GM23338 (cell line): ENCODE measurements around the gene PHC2. TPM values are rescaled to one million over a fixed set of nuclear protein-coding genes. Genes with fewer than 3 reads are reported as not detected.

ENCODE experiments used
- ATAC-seq: fragments of 200-7000 bp; cut with Tn5 transposase; 3 replicates; pipeline ENCODE4 v1.9.1; 2020
- DNase-seq: peaks from one replicate; pipeline ENCODE4 v3.0.0-alpha.2; 2015; ENCODE audit warnings: low spot score
- H2AFZ ChIP-seq: fragments of 200-600 bp; sonication (generic); 2 replicates; pipeline ENCODE4 v1.8.0; 2016; ENCODE audit warnings: antibody characterized with exemption, mild to moderate bottlenecking, moderate library complexity
- H3F3A ChIP-seq: fragments of 200-600 bp; sonication (generic); replicated peaks from 2 replicates; pipeline ENCODE4 v1.8.0; 2017; ENCODE audit warnings: antibody characterized with exemption, mixed run types, low read depth
- H3K27ac ChIP-seq: fragments of 200-600 bp; sonication (generic); 2 replicates; pipeline ENCODE4 v1.6.1; 2016; ENCODE audit warnings: low read depth
- H3K27me3 ChIP-seq: fragments of 200-600 bp; sonication (generic); 2 replicates; pipeline ENCODE4 v1.8.0; 2016; ENCODE audit warnings: mild to moderate bottlenecking, mixed run types, moderate library complexity; ENCODE audit not compliant: insufficient read depth
- H3K36me3 ChIP-seq: fragments of 200-600 bp; sonication (generic); 2 replicates; pipeline ENCODE4 v1.8.0; 2016; ENCODE audit warnings: mild to moderate bottlenecking; ENCODE audit not compliant: insufficient read depth
- H3K4me1 ChIP-seq: fragments of 200-600 bp; sonication (generic); 2 replicates; pipeline ENCODE4 v1.8.0; 2016; ENCODE audit warnings: mild to moderate bottlenecking, moderate library complexity; ENCODE audit not compliant: insufficient read depth
- H3K4me2 ChIP-seq: fragments of 200-600 bp; sonication (generic); 2 replicates; pipeline ENCODE4 v1.7.1; 2017; ENCODE audit warnings: mixed run types
- H3K4me3 ChIP-seq: fragments of 200-600 bp; sonication (generic); 2 replicates; pipeline ENCODE4 v1.6.1; 2016; ENCODE audit warnings: mixed run types
- H3K79me2 ChIP-seq: fragments of 200-600 bp; sonication (generic); replicated peaks from 2 replicates; pipeline ENCODE4 v1.8.0; 2017; ENCODE audit warnings: mild to moderate bottlenecking; ENCODE audit not compliant: insufficient read depth
- H3K9me2 ChIP-seq: fragments of 200-600 bp; sonication (generic); 2 replicates; pipeline ENCODE4 v1.8.0; 2017; ENCODE audit not compliant: insufficient read depth
- H4K20me1 ChIP-seq: fragments of 200-600 bp; sonication (generic); replicated peaks from 2 replicates; pipeline ENCODE4 v1.8.0; 2017; ENCODE audit warnings: mild to moderate bottlenecking; ENCODE audit not compliant: insufficient read depth
- H3K27ac Mint-ChIP-seq: 2 replicates; pipeline ENCODE4 v1.8.0; 2020; ENCODE audit warnings: inconsistent platforms, mild to moderate bottlenecking, moderate library complexity, mixed read lengths
- H3K27me3 Mint-ChIP-seq: 3 replicates; pipeline ENCODE4 v1.8.0; 2022; ENCODE audit warnings: low read depth, mild to moderate bottlenecking, moderate library complexity, mixed read lengths, inconsistent platforms; ENCODE audit not compliant: insufficient read depth, poor library complexity
- H3K36me3 Mint-ChIP-seq: 3 replicates; pipeline ENCODE4 v1.8.0; 2021; ENCODE audit warnings: low read depth, mild to moderate bottlenecking, inconsistent platforms, moderate library complexity, mixed read lengths
- H3K4me1 Mint-ChIP-seq: 3 replicates; pipeline ENCODE4 v1.8.0; 2020; ENCODE audit warnings: mild to moderate bottlenecking, inconsistent platforms, mixed read lengths
- H3K4me3 Mint-ChIP-seq: 3 replicates; pipeline ENCODE4 v1.8.0; 2021; ENCODE audit warnings: moderate library complexity, mild to moderate bottlenecking, inconsistent platforms, mixed read lengths
- H3K9me3 Mint-ChIP-seq: 3 replicates; pipeline ENCODE4 v1.8.0; 2020; ENCODE audit warnings: moderate library complexity, mild to moderate bottlenecking, inconsistent platforms, mixed read lengths
- CREB1 ChIP-seq: fragments of 250-450 bp; sonication (Bioruptor Pico); IDR thresholded peaks from 2 replicates; pipeline ENCODE4 v1.5.0; 2020; ENCODE audit warnings: low read depth, mild to moderate bottlenecking, moderate library complexity
- EZH2 ChIP-seq: fragments of 200-600 bp; sonication (generic); IDR thresholded peaks from one replicate; pipeline ENCODE4 v1.8.0; 2017; ENCODE audit warnings: antibody characterized with exemption, mild to moderate bottlenecking, low read depth; ENCODE audit not compliant: unreplicated experiment
- EZH2phosphoT487 ChIP-seq: fragments of 200-600 bp; sonication (generic); IDR thresholded peaks from one replicate; pipeline ENCODE4 v1.8.1; 2018; ENCODE audit warnings: antibody characterized with exemption; ENCODE audit not compliant: unreplicated experiment
- JUNB ChIP-seq: IDR thresholded peaks from one replicate; pipeline ENCODE4 v1.6.1; 2016; ENCODE audit warnings: antibody characterized with exemption; ENCODE audit not compliant: unreplicated experiment
- NANOG ChIP-seq: IDR thresholded peaks from 2 replicates; pipeline ENCODE4 v1.6.1; 2016; ENCODE audit warnings: antibody characterized with exemption, borderline replicate concordance
- POLR2AphosphoS5 ChIP-seq: IDR thresholded peaks from 2 replicates; pipeline ENCODE4 v1.6.1; 2016; ENCODE audit warnings: antibody characterized with exemption, low read depth
- STAT1 ChIP-seq: IDR thresholded peaks from one replicate; pipeline ENCODE4 v1.6.1; 2016; ENCODE audit warnings: antibody characterized with exemption; ENCODE audit not compliant: unreplicated experiment
- ZNF114 ChIP-seq: fragments of 250-450 bp; sonication (Bioruptor Pico); IDR thresholded peaks from 2 replicates; pipeline ENCODE4 v1.5.0; 2020; ENCODE audit warnings: mild to moderate bottlenecking, moderate library complexity
- ZNF331 ChIP-seq: fragments of 250-450 bp; sonication (Bioruptor Pico); IDR thresholded peaks from 2 replicates; pipeline ENCODE4 v1.5.0; 2020; ENCODE audit warnings: low read depth, mild to moderate bottlenecking, moderate library complexity
- polyA plus RNA-seq: library from polyadenylated mRNA; unstranded; fragments of >200 nt; fragmentation: Nextera tagmentation; extraction: Ambion mirVana; gene quantifications from 2 replicates; pipeline ENCODE4 v1.2.1, GENCODE V29; 2016
- total RNA-seq: library from RNA; depleted of rRNA; stranded (reverse); fragments of >200 nt; shearing (Covaris generic); gene quantifications from 2 replicates; pipeline ENCODE4 v1.2.3, GENCODE V29; 2014
- TF ChIP-seq, protein P1 (sequence below): IDR thresholded peaks from 2 replicates; pipeline ENCODE4 v1.6.1; 2016; ENCODE audit warnings: antibody characterized with exemption
- TF ChIP-seq, protein P2 (sequence below): fragments of 250-450 bp; sonication (Bioruptor Pico); IDR thresholded peaks from 2 replicates; pipeline ENCODE4 v1.5.0; 2020; ENCODE audit warnings: mild to moderate bottlenecking, moderate library complexity
- TF ChIP-seq, protein P3 (sequence below): IDR thresholded peaks from one replicate; pipeline ENCODE4 v1.6.1; 2018; ENCODE audit warnings: antibody characterized with exemption; ENCODE audit not compliant: unreplicated experiment
- TF ChIP-seq, protein P4 (sequence below), 2 experiments: fragments of 200-600 bp in 1 of 2; sonication (generic) in 1 of 2; conservative IDR thresholded peaks; 2 replicates each; pipeline versions ENCODE4 v1.5.1 to v1.6.1; 2016 to 2017; ENCODE audit warnings: antibody characterized with exemption in 2 of 2, low read depth in 2 of 2, mild to moderate bottlenecking in 2 of 2, moderate library complexity in 1 of 2

The PHC2 gene
- total and polyA plus RNA-seq, 2 experiments from 2014 or later, result 1.7 to 7.3 TPM

DNA sequence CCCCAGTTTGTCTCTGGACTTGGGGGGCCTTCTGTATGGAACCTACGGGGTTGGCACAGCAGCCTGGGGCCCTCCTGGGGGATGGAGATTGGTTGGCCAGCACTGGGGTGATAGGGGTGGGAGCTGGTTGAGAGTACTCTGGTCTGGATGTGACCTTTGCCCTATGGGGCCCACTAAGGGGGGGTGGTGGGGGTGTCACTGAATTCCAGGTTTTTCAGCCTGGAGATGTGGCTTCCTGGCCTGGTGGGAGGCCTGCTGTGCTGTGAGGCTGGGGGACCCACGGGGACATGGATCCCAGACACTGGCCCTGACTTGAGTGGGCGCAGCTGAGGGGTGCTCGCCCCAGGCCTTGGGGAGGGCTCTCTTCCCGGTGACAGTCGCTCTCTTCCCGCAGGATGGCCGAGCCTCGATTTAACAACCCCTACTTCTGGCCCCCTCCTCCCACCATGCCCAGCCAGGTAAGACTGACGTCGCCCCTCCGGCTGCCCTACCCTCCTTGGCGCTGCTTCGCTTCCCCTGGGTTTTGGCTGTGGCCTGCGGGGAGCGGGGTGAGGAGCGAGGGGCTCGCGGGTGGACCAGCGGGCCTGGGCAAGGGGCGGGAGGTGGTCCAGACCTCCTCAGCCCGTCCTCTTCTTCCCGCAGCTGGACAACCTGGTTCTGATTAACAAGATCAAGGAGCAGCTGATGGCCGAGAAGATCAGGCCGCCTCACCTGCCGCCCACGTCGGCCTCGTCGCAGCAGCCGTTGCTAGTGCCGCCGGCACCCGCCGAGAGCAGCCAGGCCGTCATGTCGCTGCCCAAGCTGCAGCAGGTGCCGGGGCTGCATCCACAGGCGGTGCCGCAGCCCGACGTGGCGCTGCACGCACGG is 155.0 kb downstream of the PHC2 start:
- DNase-seq, result no peak
- H3K27me3 Mint-ChIP-seq, result peaks cover 10% of the 10 kb centered on the region
- peaks cover 4% of the 10 kb centered on the region for H4K20me1 ChIP-seq
- peaks cover 26% of the 10 kb centered on the region for H3K36me3 Mint-ChIP-seq
- H3K4me3 ChIP-seq, result no peak overlapping the region
- TF ChIP-seq NANOG (no peak), POLR2AphosphoS5 (no peak), STAT1 (no peak), EZH2 (no peak), CREB1 (no peak), ZNF331 (CRISPR knock-in tag) (no peak), ZNF114 (CRISPR knock-in tag) (no peak), EZH2phosphoT487 (no peak), JUNB (no peak)
- TF ChIP-seq, protein P1, sequence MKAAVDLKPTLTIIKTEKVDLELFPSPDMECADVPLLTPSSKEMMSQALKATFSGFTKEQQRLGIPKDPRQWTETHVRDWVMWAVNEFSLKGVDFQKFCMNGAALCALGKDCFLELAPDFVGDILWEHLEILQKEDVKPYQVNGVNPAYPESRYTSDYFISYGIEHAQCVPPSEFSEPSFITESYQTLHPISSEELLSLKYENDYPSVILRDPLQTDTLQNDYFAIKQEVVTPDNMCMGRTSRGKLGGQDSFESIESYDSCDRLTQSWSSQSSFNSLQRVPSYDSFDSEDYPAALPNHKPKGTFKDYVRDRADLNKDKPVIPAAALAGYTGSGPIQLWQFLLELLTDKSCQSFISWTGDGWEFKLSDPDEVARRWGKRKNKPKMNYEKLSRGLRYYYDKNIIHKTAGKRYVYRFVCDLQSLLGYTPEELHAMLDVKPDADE, result no peak
- TF ChIP-seq, protein P2, sequence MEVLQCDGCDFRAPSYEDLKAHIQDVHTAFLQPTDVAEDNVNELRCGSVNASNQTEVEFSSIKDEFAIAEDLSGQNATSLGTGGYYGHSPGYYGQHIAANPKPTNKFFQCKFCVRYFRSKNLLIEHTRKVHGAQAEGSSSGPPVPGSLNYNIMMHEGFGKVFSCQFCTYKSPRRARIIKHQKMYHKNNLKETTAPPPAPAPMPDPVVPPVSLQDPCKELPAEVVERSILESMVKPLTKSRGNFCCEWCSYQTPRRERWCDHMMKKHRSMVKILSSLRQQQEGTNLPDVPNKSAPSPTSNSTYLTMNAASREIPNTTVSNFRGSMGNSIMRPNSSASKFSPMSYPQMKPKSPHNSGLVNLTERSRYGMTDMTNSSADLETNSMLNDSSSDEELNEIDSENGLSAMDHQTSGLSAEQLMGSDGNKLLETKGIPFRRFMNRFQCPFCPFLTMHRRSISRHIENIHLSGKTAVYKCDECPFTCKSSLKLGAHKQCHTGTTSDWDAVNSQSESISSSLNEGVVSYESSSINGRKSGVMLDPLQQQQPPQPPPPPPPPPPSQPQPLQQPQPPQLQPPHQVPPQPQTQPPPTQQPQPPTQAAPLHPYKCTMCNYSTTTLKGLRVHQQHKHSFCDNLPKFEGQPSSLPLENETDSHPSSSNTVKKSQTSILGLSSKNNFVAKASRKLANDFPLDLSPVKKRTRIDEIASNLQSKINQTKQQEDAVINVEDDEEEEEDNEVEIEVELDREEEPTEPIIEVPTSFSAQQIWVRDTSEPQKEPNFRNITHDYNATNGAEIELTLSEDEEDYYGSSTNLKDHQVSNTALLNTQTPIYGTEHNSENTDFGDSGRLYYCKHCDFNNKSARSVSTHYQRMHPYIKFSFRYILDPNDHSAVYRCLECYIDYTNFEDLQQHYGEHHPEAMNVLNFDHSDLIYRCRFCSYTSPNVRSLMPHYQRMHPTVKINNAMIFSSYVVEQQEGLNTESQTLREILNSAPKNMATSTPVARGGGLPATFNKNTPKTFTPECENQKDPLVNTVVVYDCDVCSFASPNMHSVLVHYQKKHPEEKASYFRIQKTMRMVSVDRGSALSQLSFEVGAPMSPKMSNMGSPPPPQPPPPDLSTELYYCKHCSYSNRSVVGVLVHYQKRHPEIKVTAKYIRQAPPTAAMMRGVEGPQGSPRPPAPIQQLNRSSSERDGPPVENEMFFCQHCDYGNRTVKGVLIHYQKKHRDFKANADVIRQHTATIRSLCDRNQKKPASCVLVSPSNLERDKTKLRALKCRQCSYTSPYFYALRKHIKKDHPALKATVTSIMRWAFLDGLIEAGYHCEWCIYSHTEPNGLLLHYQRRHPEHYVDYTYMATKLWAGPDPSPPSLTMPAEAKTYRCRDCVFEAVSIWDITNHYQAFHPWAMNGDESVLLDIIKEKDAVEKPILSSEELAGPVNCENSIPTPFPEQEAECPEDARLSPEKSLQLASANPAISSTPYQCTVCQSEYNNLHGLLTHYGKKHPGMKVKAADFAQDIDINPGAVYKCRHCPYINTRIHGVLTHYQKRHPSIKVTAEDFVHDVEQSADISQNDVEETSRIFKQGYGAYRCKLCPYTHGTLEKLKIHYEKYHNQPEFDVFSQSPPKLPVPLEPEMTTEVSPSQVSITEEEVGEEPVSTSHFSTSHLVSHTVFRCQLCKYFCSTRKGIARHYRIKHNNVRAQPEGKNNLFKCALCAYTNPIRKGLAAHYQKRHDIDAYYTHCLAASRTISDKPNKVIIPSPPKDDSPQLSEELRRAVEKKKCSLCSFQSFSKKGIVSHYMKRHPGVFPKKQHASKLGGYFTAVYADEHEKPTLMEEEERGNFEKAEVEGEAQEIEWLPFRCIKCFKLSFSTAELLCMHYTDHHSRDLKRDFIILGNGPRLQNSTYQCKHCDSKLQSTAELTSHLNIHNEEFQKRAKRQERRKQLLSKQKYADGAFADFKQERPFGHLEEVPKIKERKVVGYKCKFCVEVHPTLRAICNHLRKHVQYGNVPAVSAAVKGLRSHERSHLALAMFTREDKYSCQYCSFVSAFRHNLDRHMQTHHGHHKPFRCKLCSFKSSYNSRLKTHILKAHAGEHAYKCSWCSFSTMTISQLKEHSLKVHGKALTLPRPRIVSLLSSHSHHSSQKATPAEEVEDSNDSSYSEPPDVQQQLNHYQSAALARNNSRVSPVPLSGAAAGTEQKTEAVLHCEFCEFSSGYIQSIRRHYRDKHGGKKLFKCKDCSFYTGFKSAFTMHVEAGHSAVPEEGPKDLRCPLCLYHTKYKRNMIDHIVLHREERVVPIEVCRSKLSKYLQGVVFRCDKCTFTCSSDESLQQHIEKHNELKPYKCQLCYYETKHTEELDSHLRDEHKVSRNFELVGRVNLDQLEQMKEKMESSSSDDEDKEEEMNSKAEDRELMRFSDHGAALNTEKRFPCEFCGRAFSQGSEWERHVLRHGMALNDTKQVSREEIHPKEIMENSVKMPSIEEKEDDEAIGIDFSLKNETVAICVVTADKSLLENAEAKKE (CRISPR knock-in tag), result no peak
- TF ChIP-seq, protein P3, sequence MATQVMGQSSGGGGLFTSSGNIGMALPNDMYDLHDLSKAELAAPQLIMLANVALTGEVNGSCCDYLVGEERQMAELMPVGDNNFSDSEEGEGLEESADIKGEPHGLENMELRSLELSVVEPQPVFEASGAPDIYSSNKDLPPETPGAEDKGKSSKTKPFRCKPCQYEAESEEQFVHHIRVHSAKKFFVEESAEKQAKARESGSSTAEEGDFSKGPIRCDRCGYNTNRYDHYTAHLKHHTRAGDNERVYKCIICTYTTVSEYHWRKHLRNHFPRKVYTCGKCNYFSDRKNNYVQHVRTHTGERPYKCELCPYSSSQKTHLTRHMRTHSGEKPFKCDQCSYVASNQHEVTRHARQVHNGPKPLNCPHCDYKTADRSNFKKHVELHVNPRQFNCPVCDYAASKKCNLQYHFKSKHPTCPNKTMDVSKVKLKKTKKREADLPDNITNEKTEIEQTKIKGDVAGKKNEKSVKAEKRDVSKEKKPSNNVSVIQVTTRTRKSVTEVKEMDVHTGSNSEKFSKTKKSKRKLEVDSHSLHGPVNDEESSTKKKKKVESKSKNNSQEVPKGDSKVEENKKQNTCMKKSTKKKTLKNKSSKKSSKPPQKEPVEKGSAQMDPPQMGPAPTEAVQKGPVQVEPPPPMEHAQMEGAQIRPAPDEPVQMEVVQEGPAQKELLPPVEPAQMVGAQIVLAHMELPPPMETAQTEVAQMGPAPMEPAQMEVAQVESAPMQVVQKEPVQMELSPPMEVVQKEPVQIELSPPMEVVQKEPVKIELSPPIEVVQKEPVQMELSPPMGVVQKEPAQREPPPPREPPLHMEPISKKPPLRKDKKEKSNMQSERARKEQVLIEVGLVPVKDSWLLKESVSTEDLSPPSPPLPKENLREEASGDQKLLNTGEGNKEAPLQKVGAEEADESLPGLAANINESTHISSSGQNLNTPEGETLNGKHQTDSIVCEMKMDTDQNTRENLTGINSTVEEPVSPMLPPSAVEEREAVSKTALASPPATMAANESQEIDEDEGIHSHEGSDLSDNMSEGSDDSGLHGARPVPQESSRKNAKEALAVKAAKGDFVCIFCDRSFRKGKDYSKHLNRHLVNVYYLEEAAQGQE, result no peak
- TF ChIP-seq, protein P4, sequence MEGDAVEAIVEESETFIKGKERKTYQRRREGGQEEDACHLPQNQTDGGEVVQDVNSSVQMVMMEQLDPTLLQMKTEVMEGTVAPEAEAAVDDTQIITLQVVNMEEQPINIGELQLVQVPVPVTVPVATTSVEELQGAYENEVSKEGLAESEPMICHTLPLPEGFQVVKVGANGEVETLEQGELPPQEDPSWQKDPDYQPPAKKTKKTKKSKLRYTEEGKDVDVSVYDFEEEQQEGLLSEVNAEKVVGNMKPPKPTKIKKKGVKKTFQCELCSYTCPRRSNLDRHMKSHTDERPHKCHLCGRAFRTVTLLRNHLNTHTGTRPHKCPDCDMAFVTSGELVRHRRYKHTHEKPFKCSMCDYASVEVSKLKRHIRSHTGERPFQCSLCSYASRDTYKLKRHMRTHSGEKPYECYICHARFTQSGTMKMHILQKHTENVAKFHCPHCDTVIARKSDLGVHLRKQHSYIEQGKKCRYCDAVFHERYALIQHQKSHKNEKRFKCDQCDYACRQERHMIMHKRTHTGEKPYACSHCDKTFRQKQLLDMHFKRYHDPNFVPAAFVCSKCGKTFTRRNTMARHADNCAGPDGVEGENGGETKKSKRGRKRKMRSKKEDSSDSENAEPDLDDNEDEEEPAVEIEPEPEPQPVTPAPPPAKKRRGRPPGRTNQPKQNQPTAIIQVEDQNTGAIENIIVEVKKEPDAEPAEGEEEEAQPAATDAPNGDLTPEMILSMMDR (conservative IDR thresholded peaks at IDR 0.05; ENCODE audit: low read depth in 2 of 2), result no peak
- H3K4me1 ChIP-seq, result peaks cover 10% of the 10 kb centered on the region
- no peak for ATAC-seq
- peaks cover 33% of the 10 kb centered on the region for H3K4me1 Mint-ChIP-seq
- no peak overlapping the region for H3K4me2 ChIP-seq
- H3K27me3 ChIP-seq, result no peaks in the 10 kb centered on the region
- H3K9me2 ChIP-seq, result no peaks in the 10 kb centered on the region
- no peaks in the 10 kb centered on the region for H3K36me3 ChIP-seq
- no peak overlapping the region for H3K27ac ChIP-seq
- no peak overlapping the region for H3K4me3 Mint-ChIP-seq
- H3K79me2 ChIP-seq, result 0 out of 2 replicates have a peak, but pooled peaks cover 4% of the 10 kb centered on the region
- H3F3A ChIP-seq, result no peaks in the 10 kb centered on the region
- H2AFZ ChIP-seq, result no peak overlapping the region
- H3K9me3 Mint-ChIP-seq, result no peaks in the 10 kb centered on the region
- no peak overlapping the region for H3K27ac Mint-ChIP-seq
